Subcutaneous adipose tissue (tissue), 4 donors: ENCODE results near the gene CTTNBP2NL. TPM values are rescaled to one million over a fixed set of nuclear protein-coding genes. Genes with fewer than 3 reads are reported as not detected.

ENCODE experiments used
- CTCF ChIP-seq: fragments of 450-650 bp; IDR thresholded peaks from one replicate; pipeline ENCODE4 v1.5.1; 2016; ENCODE audit warnings: low read depth, mild to moderate bottlenecking, control low read depth, antibody characterized with exemption, moderate library complexity
- small RNA-seq: library from RNA; depleted of rRNA; stranded (forward); fragments of <200 nt; gene quantifications from one replicate; pipeline ENCODE3, GENCODE V24; 2016
- total RNA-seq, 4 donors: library from RNA; depleted of rRNA; stranded (reverse); fragments of >200 nt; gene quantifications; one replicate each; pipeline ENCODE4 v1.1.0, GENCODE V29; 2016

The CTTNBP2NL gene
- total RNA-seq, 4 donors from 2014 or later: 27.1 to 72.7 (median 31.6) TPM

DNA sequence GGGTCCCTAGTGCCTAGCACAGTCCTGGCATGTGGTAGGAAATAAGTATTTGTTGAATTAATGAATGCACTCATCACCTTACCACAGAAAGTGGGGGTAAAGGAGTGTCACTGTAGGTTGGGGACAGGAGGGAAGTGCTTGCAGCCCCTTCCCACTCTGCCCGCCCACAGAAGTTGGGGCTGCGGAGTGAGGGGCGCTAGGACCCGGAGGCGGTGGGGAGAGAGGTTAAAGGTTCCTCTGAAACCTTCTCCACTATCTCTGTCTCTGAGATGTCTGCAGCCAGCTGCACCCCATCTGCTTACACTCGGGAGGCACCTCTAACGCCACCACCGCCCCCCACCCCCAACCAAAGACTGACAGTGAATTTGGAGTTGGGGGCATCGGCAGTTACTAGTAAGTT is 111.3 kb downstream of the CTTNBP2NL start:
- no peak for TF ChIP-seq CTCF

DNA sequence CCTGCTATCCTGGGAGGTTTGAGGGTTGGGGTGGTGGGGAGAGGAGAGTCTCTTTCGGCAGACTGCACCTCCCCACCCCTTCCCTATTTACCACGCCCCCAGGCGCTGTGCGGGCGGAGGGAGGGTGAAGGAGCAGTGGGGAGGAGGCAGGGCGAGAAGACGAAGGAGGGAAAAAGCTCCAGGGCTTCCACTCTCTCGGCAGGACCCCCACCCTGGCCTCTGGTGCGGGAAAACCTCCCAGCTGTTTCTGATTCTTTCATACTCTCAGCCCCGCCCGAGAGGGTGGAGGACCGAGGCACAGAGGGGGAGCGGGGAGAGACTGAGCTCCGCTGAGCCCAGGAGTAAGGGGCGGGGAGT is 111.9 kb downstream of the CTTNBP2NL start:
- TF ChIP-seq CTCF: no peak

GRCh38 chr1:112508278-112509004 is 112.4 kb downstream of the CTTNBP2NL start, which contains the start of gene WNT2B:
WNT2B (plus strand) TSS chr1:112508965; CDS start chr1:112509263, 298 bp downstream.
- TF ChIP-seq CTCF: no peak

DNA sequence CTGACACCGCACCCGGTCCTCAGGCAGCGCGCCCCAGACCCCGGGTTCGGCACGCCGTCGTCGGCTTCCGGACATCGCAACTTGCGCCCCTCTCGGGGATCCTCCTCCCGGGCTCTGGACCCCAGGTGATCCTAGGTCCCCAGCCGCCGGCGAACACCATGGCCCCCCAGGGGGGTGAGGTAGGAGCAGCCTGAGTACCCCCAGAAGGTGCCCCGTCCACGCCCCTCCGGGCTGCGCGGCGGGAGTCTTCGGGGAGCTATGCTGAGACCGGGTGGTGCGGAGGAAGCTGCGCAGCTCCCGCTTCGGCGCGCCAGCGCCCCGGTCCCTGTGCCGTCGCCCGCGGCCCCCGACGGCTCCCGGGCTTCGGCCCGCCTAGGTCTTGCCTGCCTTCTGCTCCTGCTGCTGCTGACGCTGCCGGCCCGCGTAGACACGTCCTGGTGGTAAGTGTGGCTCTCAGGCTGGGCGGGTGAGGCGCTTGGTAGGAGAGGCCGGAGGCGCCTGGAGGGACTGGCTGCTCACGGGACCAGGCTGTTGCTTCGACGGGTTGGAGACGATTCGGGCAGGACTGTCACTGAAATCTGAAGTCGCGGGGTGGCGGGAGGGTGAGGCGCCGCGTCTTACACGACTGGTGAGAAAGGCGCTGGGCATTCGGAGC is 113.1 kb downstream of the CTTNBP2NL start:
- no peak for TF ChIP-seq CTCF

DNA sequence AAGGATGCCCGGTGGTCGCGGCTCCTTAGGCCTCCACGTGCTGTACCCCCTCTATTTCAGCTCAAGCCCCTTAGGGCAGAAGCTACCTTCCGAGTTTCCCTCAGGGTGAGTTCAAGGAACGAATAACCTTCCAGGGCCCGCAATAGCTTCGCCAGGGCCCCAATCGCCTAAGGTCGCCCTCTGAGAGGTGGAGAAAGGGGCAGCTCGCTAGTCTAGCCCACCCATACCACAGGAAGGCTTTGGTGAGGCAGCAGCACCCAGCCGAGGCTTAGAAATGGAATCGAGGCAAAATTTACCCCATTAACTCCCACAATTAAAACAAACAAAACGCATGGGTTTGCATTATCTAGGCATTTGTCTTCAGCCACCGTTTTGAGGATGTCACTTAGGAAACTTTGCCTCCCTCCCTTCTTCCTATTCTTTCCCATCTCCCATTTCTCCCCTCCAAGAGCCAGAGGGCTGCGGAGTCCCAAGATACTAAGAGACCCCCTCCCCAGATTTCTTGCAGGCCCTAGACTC is 113.7 kb downstream of the CTTNBP2NL start:
- TF ChIP-seq CTCF: no peak

GRCh38 chr1:112510340-112510739 is 114.3 kb downstream of the CTTNBP2NL start:
- no peak for TF ChIP-seq CTCF

Small RNAs within 50 kb of the gene (small RNA-seq; reads per million reads assigned to genes)
- gene RF01210: not detected

Other genes with a start within 250 kb of the CTTNBP2NL start
- gene WNT2B, start 112.8 kb downstream of the CTTNBP2NL start, total RNA-seq: 1 to 10 TPM; 3.6 to 7.5 (median 6.0) TPM
- 10 to 100 TPM; 18.4 to 38.8 (median 24.0) TPM for gene ST7L, start 222.9 kb downstream of the CTTNBP2NL start, total RNA-seq
- 100 to 1,000 TPM; 102 to 209 (median 165) TPM for gene CAPZA1, start 223.6 kb downstream of the CTTNBP2NL start, total RNA-seq